HAP-1 (cell line): ENCODE measurements around the gene MAGEA6.
"Not testable (repeated sequence)": the region's sequence is repeated elsewhere in the genome, so short reads cannot be mapped to it uniquely, and the experiment has no call there.

ENCODE experiments used
- DNase-seq, 2 experiments: peaks; one replicate each; pipeline ENCODE4 v3.0.0-alpha.2; 2016 to 2020; ENCODE audit warnings: low spot score in 2 of 2
- H3K27me3 ChIP-seq: fragments of 250-450 bp; sonication (Bioruptor Pico); 2 replicates; pipeline ENCODE4 v1.5.1; 2020; ENCODE audit warnings: low read depth, mild to moderate bottlenecking, moderate library complexity
- H3K36me3 ChIP-seq: fragments of 250-450 bp; sonication (Bioruptor Pico); replicated peaks from 2 replicates; pipeline ENCODE4 v1.5.1; 2020; ENCODE audit warnings: mild to moderate bottlenecking
- H3K4me1 ChIP-seq: fragments of 250-450 bp; sonication (Bioruptor Pico); 2 replicates; pipeline ENCODE4 v1.5.1; 2020; ENCODE audit warnings: mild to moderate bottlenecking
- H3K4me3 ChIP-seq: fragments of 250-450 bp; sonication (Bioruptor Pico); 2 replicates; pipeline ENCODE4 v1.5.1; 2020; ENCODE audit warnings: mild to moderate bottlenecking, moderate library complexity
- H3K9me3 ChIP-seq: fragments of 250-450 bp; sonication (Bioruptor Pico); 2 replicates; pipeline ENCODE4 v1.5.1; 2020; ENCODE audit warnings: mild to moderate bottlenecking, moderate library complexity
- in situ Hi-C: fragments of 300-500 bp; cut with MboI; formaldehyde crosslinking; loops from 3 replicates; pipeline ENCODE4 v1.14.3; 2020; ENCODE audit warnings: low sequenced_read_pairs, inconsistent platforms, mixed read lengths

MAGEA6 gene

GRCh38 chrX:152754871-152755270 is 14.6 kb downstream of the MAGEA6 start:
- DNase-seq, H3K36me3 ChIP-seq, in situ Hi-C loops, H3K27me3 ChIP-seq, H3K9me3 ChIP-seq, H3K4me1 ChIP-seq, H3K4me3 ChIP-seq: not testable (repeated sequence)

DNA sequence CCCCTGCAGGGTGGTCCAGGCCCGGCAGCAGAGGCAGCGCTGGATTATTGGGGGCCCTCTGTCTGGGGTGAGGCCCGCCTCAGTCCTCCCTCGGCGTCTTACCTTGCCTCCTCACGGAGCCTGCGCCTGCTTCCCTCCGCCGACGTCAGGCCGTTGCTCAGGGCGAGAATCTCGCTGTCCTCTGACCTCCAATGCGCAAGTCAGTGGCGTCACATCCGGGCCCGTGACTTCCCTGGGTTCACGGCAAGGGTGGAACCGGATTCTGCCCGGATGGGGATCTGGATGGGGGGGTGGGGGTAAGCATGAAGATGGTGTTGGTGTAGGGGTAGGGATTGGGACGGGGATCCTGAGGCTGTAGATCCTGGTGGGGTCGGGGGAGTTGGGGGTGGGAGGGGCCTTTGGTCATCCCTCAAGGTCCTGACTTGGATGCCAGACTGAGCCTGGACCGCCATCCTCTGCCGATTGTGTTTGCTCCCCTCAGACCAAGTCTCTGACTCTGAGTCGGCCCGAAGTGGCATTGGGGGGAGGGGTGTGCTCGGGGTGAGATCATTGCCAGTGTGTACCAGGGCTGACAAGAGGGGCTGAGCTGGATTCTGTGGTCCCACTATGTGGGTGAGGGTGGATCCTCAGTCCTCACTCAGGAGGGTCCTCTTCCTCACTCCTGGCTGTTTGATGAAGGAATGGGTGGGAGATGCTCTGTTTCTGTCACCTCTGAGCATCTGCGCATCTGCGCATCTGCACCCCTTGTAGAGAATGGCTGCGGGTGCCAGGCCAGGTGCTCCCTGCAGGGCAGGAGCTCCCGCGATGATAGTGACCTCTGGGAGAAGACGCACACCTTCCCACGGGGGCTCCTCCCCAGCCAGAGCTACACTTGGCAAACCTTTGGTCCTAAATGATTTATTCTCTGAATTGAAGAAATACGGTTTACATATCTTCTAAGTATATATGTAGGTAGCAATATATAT is 15.5 kb downstream of the MAGEA6 start, which contains the start of gene MAGEA2:
MAGEA2 (minus strand) TSS at position 157 of the 965 bp plus-strand sequence. CDS start 2,479 bp downstream, outside the sequence.
- H3K4me1 ChIP-seq, DNase-seq, in situ Hi-C loops, H3K9me3 ChIP-seq, H3K36me3 ChIP-seq, H3K27me3 ChIP-seq, H3K4me3 ChIP-seq: not testable (repeated sequence)

DNA sequence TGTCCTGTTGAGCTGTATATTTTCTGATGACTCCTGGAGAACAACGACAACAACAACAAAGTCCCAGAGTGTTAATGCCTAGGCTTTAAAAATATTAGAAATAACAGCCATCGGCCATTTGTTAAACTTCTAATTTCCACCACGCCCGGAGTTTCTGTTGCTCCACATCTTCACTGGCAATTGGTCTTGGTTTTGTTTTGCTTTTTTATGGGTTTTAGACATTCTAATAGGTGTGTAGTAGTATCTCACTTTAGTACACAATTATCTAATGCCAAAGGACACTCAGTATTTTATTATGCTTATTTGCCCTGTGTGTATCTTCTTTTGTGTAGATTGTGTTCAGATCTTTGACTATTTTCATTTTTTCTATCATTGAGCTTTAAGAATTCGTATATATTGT is 30.9 kb downstream of the MAGEA6 start:
- Histone ChIP-seq H3K36me3 (no peaks in the 10 kb centered on the region), H3K4me1 (no peaks in the 10 kb centered on the region), H3K4me3 (no peak overlapping the region), H3K9me3 (no peaks in the 10 kb centered on the region), H3K27me3 (no peaks in the 10 kb centered on the region)
- in situ Hi-C loops: no loop called here
- DNase-seq: no peak

DNA sequence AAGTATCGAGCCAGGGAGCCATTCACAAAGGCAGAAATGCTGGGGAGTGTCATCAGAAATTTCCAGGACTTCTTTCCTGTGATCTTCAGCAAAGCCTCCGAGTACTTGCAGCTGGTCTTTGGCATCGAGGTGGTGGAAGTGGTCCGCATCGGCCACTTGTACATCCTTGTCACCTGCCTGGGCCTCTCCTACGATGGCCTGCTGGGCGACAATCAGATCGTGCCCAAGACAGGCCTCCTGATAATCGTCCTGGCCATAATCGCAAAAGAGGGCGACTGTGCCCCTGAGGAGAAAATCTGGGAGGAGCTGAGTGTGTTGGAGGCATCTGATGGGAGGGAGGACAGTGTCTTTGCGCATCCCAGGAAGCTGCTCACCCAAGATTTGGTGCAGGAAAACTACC is 33.0 kb downstream of the MAGEA6 start:
- H3K36me3 ChIP-seq, DNase-seq, in situ Hi-C loops, H3K4me1 ChIP-seq, H3K9me3 ChIP-seq, H3K4me3 ChIP-seq, H3K27me3 ChIP-seq: not testable (repeated sequence)

DNA sequence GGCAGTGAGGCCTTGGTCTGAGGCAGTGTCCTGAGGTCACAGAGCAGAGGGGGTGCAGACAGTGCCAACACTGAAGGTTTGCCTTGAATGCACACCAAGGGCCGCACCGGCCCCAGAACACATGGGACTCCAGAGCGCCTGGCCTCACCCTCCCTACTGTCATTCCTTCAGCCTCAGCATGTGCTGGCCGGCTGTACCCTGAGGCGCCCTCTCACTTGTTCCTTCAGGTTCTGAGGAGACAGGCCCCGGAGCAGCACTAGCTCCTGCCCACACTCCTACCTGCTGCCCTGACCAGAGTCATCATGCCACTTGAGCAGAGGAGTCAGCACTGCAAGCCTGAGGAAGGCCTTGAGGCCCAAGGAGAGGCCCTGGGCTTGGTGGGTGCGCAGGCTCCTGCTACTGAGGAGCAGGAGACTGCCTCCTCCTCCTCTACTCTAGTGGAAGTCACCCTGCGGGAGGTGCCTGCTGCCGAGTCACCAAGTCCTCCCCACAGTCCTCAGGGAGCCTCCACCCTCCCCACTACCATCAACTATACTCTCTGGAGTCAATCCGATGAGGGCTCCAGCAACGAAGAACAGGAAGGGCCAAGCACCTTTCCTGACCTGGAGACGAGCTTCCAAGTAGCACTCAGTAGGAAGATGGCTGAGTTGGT is 33.5 kb downstream of the MAGEA6 start:
- in situ Hi-C loops: no loop called here
- Histone ChIP-seq H3K4me3 (no peak overlapping the region), H3K36me3 (no peaks in the 10 kb centered on the region), H3K4me1 (no peaks in the 10 kb centered on the region), H3K27me3 (no peaks in the 10 kb centered on the region), H3K9me3 (no peaks in the 10 kb centered on the region)
- DNase-seq: no peak

GRCh38 chrX:152735101-152735500 is 34.4 kb downstream of the MAGEA6 start:
- Histone ChIP-seq H3K4me3 (no peak overlapping the region), H3K27me3 (no peaks in the 10 kb centered on the region; the same call in 1 of the 2 replicates), H3K4me1 (no peaks in the 10 kb centered on the region), H3K36me3 (no peaks in the 10 kb centered on the region), H3K9me3 (no peaks in the 10 kb centered on the region)
- in situ Hi-C loops: no loop called here
- DNase-seq: no peak

DNA sequence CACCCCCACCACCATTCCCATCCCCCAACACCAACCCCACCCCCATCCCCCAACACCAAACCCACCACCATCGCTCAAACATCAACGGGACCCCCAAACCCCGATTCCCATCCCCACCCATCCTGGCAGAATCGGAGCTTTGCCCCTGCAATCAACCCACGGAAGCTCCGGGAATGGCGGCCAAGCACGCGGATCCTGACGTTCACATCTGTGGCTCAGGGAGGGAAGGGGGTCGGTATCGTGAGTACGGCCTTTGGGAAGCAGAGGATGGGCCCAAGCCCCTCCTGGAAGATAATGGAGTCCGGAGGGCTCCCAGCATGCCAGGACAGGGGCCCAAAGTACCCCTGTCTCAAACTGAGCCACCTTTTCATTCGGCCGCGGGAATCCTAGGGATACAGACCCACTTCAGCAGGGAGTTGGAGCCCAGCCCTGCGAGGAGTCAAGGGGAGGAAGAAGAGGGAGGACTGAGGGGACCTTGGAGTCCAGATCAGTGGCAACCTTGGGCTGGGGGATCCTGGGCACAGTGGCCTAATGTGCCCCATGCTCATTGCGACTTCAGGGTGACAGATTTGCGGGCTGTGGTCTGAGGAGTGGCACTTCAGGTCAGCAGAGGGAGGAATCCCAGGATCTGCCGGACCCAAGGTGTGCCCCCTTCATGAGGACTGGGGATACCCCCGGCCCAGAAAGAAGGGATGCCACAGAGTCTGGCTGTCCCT is 35.2 kb downstream of the MAGEA6 start:
- H3K36me3 ChIP-seq, DNase-seq, H3K27me3 ChIP-seq, H3K9me3 ChIP-seq, H3K4me1 ChIP-seq, in situ Hi-C loops, H3K4me3 ChIP-seq: not testable (repeated sequence)

GRCh38 chrX:152733261-152733975 is 36.1 kb downstream of the MAGEA6 start, which contains the start of the genes CSAG1 and MAGEA12:
CSAG1 (minus strand) TSS chrX:152733721; CDS start chrX:152732460, 1,261 bp downstream.
MAGEA12 (plus strand) TSS chrX:152733757; CDS start chrX:152736162, 2,405 bp downstream.
- DNase-seq: no peak
- H3K27me3 ChIP-seq: no peaks in the 10 kb centered on the region; the same call in 1 of the 2 replicates
- H3K4me3 ChIP-seq: no peak within 1 kb of the TSS
- in situ Hi-C loops: no loop called here
- H3K36me3 ChIP-seq: no peaks in the 10 kb centered on the region
- no peaks in the 10 kb centered on the region for H3K9me3 ChIP-seq
- no peaks in the 10 kb centered on the region for H3K4me1 ChIP-seq

- Histone ChIP-seq H3K36me3 (no peaks in the 10 kb centered on the region), H3K4me3 (no peak overlapping the region), H3K4me1 (no peaks in the 10 kb centered on the region), H3K9me3 (no peaks in the 10 kb centered on the region), H3K27me3 (no peaks in the 10 kb centered on the region)
- no peak for DNase-seq
- in situ Hi-C loops: no loop called here
Observed at GRCh38 chrX:152725409-152725808, 44.1 kb downstream of the MAGEA6 start.
